Measurements from ENCODE around the gene DCTPP1. TPM values are rescaled to one million over a fixed set of nuclear protein-coding genes. Genes with fewer than 3 reads are reported as not detected.

Gene DCTPP1
- total and polyA plus RNA-seq, 2 of the 13 experiments (the other 11 are each of a cell fraction or from before 2014, with no cell fraction given) = 54.8 to 74.4 TPM

DNA sequence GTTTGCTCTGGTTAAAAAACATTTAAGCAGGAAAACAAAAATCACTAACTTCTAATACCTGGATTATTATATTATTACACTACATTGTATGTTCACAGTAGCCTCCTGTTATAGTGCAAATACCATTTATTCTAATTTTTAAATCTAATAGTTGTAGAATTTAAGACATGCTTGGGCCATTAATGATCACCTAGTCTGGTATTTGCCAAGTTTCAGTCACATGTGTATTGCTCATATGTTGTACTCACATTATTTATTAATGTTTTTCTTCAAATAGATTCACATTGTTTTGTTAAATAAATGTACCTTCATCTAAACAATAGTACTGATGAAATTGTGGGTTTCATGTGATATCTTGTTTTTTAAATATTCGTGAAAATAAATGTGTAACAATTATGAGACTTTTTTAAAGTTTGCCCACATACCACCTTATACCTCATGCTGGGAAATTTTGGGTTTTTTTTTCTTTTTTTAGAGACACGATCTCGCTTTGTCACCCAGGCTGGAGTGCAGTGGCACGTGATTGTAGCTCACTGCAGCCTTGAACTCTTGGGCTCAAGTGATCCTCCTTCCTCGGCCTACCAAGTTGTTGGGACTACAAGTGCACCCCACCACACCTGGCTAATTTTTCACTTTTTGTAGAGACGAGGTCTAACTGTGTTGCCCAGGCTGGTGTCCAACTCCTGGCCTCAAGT lies 16.6 kb downstream of the DCTPP1 start:
- H4K20me1 ChIP-seq (ENCODE audit: insufficient read depth, low read length) = no peaks in the 10 kb centered on the region
- intact Hi-C loops (cut with micrococcal nuclease; ENCODE audit: unreplicated experiment) (no loop called here), in situ Hi-C loops (cut with HindIII; ENCODE audit: extremely low pct_ligation_motif_present, low pct_unique_long_range_greater_than_20kb) (no loop called here)
- FAIRE-seq (peak; percentile 34), DNase-seq (ENCODE audit: low spot score) (no peak), ATAC-seq (no peak)
- WGBS (ENCODE audit: low lambda C conversion rate) = 89% methylated on average over 6 of the region's 6 CpGs
- no peak overlapping the region for H3K27ac ChIP-seq (ENCODE audit: extremely low read length, insufficient read depth, low read length)
- H3K4me1 ChIP-seq (ENCODE audit: insufficient read depth, low read length) = peaks cover 27% of the 10 kb centered on the region
- H3K79me2 ChIP-seq (ENCODE audit: insufficient read depth, low read length) = peaks cover 9% of the 10 kb centered on the region
- no peak overlapping the region for H2AFZ ChIP-seq (ENCODE audit: low read length)
- no peak overlapping the region for H3K4me2 ChIP-seq (ENCODE audit: low read depth, low read length)
- no peak overlapping the region for H3K9ac ChIP-seq (ENCODE audit: insufficient read depth, low read depth, low read length)
- no peak overlapping the region for H3K4me3 ChIP-seq (replicated peaks in 1 of 3; ENCODE audit: insufficient read depth in 1 of 3, low read depth in 2 of 3, low read length in 3 of 3)
- ChIA-PET POLR2A (interaction anchor here (0.7 kb wide), 1 partner anchor 77 kb away, joined by 3 read pairs; no protein-coding TSS in a partner anchor), CTCF (ENCODE audit: low intra/inter-chr PET ratio, low total read pairs) (no interaction called here)
- no peaks in the 10 kb centered on the region for H3K27me3 ChIP-seq (ENCODE audit: control insufficient read depth in 1 of 2, insufficient read depth in 2 of 2, low read length in 2 of 2)
- H3K9me3 ChIP-seq (ENCODE audit: low read length) = no peaks in the 10 kb centered on the region
- TF ChIP-seq, protein P1, sequence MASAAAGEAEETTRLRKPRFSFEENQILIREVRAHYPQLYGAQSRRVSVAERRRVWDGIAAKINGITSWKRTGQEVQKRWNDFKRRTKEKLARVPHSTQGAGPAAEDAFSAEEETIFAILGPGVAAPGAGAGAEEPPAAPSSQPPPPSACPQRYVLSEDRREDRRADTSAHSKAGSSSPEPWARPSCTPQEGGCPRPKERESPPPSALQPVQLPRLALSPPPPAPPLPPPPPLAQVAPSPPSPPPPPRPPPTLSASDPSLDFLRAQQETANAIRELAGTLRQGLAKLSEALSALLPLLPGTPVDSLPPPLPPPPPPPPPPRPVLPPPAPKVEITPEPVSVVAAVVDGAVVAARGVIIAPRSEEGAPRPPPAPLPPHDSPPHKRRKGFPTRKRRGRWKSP (CRISPR knock-in tag; IDR thresholded peaks at IDR 0.05) = no peak
- TF ChIP-seq ZNF337 (CRISPR knock-in tag; IDR thresholded peaks at IDR 0.05; ENCODE audit: borderline replicate concordance, low read depth) (no peak), RBFOX2 (IDR thresholded peaks at IDR 0.05; ENCODE audit: low read depth, low read length) (0 out of 2 replicates have a peak, but pooled peaks have one; percentile 23), CEBPB (IDR thresholded peaks at IDR 0.05; ENCODE audit: borderline replicate concordance, low read depth, low read length) (no peak), ZSCAN12 (CRISPR knock-in tag; IDR thresholded peaks at IDR 0.05) (no peak), POLR2G (IDR thresholded peaks at IDR 0.05; ENCODE audit: low read depth, low read length) (no peak)
- TF ChIP-seq, protein P2, sequence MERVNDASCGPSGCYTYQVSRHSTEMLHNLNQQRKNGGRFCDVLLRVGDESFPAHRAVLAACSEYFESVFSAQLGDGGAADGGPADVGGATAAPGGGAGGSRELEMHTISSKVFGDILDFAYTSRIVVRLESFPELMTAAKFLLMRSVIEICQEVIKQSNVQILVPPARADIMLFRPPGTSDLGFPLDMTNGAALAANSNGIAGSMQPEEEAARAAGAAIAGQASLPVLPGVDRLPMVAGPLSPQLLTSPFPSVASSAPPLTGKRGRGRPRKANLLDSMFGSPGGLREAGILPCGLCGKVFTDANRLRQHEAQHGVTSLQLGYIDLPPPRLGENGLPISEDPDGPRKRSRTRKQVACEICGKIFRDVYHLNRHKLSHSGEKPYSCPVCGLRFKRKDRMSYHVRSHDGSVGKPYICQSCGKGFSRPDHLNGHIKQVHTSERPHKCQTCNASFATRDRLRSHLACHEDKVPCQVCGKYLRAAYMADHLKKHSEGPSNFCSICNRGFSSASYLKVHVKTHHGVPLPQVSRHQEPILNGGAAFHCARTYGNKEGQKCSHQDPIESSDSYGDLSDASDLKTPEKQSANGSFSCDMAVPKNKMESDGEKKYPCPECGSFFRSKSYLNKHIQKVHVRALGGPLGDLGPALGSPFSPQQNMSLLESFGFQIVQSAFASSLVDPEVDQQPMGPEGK (CRISPR knock-in tag; IDR thresholded peaks at IDR 0.05) = no peak
- peaks cover 19 to 39% of the 10 kb centered on the region in 2 experiments for H3K36me3 ChIP-seq (replicated peaks in 1 of 2; ENCODE audit: control insufficient read depth in 1 of 2, insufficient read depth in 2 of 2, low read length in 2 of 2)
- no TSS peak for BruUV-seq (replicated peaks)

Measured in HepG2 (cell line).